Activated T-cell treated with anti-CD3 and anti-CD28 coated beads for 4 hours (primary cell): ENCODE results near the gene NENF.
"Not testable (repeated sequence)": the region's sequence is repeated elsewhere in the genome, so short reads cannot be mapped to it uniquely, and the experiment has no call there.

Experiments
- DNase-seq: peaks from one replicate; pipeline ENCODE4 v3.0.0-alpha.2; 2020

Gene NENF

DNA sequence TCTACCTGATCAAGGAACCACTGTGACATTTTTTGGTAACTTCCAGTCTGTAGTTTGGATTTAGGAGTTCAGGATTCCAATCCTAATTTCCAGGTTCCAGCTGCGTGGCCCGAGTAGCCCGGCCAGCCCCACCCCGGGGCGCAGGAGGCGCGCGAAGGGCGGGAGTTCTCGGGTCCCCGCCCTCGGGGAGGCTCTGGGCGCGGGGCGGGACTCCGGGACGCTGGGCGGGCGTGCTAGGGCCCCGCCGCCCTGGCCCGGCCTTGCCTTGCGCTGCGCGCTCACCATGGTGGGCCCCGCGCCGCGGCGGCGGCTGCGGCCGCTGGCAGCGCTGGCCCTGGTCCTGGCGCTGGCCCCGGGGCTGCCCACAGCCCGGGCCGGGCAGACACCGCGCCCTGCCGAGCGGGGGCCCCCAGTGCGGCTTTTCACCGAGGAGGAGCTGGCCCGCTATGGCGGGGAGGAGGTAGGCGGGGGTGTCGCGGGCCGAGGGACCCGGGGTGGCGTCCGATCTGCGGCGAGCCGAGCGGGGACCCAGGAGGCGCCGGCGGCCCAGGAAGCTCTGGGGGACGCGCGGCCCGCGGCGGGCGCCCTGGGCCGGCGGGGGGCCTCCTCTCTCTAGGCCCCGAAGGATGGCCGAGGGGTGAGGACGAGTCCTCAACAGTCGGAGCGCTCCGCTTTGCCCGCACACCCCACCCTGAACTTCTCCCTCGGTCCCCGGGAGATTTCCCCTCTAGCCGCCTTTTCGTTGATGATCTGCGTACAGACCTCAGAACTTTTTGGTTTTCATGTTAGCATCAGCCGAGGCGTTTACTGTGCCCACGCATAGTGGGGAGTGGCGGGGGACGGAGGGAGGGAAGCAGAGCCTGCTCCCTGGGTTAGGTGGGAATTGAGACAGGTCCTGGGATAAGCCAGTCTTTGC lies at the start of gene NENF:
Gene NENF, plus strand, starts transcription at position 260 of the 916 bp plus-strand sequence. Its CDS starts 24 bp downstream, at position 284.
- DNase-seq: peak; percentile 59

DNA sequence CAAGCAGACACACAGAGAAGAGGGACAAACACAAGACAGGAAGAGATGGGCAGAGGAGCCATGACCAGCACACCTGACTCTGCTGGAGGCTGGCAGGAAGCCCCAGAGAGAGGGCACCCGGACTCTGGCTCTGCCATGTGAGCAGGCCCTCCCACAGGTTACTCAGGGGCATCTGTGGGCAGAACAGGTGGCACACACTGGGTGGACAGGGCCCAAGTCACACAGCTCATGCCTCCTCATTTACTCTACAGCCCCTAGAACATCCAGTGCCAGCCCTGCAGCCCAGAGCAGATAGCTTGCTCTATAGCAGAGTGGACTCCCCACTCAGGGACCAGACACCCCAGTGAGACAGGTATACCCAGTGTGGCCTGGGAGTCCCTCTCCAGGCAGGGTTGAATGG lies 46.7 kb upstream of the NENF start:
- DNase-seq: no peak

DNA sequence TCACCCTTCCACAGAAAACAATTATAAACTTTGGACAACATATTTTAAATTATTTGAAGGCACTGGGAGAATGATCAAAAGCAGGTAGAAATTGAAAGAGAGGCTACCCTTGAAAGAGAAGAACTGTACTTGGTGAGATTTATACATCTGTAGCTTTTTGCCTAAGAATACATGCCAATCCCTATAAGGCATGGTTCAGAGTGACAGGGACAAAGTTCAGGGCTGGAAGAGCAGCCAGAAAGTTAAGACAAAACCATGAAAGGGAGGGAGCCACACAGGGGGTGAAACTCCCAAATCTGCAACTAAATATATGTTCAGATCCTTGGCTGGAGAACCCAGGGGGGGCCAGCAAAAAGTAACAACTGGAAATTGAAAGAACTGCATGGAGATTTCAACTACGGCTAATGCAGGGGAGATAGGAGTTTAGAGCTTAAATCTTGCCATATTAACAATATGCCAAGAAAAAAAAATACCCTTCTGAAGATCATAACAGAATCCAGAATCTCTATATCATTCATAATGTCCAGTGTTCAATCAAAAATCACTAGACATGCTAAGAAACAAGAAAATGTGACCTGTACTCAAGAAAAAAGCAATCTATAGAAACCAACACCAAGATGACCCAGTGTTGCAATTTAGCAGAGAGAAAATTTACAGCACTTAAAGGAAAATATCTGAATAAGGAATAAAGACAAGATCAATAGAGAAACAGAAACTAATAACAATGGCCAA lies 43.6 kb upstream of the NENF start:
- no peak for DNase-seq

DNA sequence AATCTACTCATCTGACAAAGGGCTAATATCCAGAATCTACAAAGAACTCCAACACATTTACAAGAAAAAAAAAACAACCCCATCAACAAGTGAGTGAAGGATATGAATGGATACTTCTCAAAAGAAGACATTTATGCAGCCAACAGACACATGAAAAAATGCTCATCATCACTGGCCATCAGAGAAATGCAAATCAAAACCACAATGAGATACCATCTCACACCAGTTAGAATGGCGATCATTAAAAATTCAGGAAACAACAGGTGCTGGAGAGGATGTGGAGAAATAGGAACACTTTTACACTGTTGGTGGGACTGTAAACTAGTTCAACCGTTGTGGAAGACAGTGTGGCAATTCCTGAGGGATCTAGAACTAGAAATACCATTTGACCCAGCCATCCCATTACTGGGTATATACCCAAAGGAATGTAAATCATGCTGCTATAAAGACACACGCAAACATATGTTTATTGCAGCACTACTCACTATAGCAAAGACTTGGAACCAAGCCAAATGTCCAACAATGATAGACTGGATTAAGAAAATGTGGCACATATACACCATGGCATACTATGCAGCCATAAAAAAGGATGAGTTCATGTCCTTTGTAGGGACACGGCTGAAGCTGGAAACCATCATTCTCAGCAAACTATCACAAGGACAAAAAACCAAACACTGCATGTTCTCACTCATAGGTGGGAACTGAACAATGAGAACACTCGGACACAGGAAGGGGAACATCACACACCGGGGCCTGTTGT lies 36.9 kb upstream of the NENF start:
- DNase-seq: not testable (repeated sequence)

DNA sequence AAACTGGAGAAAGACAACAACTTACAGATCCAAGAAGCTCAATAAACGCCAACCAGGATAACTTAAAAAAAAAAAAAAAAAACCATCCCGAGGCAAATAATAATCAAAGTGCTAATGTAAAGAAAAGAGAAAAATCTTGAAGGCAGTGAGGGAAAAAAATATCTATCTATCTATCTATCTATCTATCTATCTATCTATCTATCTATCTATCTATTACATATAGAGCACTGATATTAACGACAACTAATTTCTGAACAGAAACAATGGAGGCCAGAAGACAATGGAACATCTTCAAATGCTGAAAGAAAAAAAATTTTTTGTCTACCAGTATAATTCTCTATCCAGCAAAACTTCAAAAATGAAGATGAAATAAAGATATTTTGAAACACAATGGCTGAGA lies 36.1 kb upstream of the NENF start:
- DNase-seq: no peak

DNA sequence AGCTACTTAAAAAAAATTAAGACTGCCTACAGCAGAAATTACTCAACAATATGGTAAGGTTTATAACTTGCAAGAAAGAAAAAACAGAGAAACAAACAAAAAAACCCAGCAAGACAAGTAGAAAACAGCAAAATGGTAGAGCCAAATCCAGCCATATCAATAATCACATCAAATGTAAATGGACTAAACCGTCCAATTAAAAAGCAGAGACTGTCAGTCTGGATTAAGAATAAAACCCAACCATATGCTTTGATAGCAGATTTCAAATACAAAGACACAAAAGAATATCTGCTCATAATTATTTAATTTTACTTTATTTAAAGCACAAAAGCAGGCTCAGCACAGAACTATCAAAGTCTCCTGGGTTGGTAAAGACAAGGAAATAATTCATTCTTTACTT lies 35.5 kb upstream of the NENF start:
- no peak for DNase-seq

DNA sequence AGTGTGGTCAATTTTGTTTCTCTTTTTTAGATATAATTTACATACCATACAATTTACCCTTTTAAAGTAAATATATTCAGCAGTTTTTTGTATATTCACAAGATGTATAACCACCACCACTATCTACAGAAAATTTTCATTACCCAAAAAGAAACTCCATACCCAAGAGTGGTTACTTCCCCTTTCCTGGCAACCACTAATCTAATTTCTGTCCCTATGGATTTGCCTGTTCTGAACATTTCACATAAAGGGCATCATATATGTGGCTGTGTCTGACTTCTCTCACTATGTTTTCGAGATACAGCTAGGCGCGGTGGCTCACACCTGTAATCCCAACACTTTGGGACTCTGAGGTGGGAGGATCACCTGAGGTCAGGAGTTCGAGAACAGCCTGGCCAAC lies 31.7 kb upstream of the NENF start:
- DNase-seq: no peak

DNA sequence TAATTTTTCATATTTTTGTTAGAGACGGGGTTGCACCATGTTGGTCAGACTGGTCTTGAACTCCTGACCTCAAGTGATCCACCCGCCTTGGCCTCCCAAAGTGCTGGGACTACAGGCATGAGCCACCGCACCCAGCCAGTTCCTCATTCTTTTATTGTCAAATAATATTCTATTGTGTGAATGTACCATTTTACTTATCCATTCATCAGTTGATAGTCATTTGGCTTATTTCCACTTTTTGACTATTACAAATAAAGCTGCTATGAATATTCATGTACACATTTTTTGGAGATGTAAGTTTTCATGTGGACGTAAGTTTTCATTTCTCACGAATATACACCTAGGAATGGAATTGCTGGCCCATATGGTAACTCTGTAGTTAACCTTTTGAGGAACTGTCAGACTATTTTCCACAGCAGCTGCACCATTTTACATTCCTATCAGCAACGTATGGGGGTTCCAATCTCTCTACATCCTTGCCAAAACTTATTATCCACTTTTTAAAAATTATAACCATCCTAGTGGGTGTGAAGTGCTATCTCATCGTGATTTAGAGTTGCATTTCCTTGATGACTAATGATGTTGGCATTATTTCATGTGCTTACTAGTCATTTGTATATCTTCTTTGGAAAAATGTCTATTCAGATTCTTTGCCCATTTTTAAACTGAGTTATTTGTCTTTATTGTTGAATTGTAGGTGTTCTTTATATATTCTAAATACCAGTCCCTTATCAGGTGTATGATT lies 30.7 kb upstream of the NENF start:
- no peak for DNase-seq

DNA sequence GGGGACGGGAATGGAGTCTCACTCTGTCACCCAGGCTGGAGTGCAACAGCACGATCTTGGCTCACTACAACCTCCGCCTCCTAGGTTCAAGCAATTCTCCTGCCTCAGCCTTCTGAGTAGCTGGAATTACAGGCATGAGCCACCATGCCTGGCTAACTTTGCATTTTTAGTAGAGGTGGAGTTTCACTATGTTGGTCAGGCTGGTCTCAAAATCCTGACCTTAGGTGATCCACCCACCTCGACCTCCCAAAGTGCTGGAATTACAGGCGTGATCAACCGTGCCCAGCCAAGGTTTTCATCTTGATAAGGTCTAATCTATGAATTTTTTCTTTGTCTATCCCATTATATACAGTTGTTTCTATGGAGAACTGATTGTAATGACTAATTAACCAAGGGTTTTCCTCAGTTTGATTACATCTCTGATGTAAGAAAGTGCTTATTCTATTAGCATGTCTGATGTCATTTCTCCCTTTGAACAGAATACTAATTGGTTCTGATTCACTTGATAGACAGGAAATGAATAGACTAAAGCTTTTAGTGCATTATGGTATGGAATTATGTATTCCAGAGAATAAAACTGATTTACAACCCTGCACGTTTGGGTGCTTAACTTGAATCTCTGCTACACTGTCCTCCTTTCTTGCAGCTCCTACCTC lies 29.9 kb upstream of the NENF start:
- no peak for DNase-seq

DNA sequence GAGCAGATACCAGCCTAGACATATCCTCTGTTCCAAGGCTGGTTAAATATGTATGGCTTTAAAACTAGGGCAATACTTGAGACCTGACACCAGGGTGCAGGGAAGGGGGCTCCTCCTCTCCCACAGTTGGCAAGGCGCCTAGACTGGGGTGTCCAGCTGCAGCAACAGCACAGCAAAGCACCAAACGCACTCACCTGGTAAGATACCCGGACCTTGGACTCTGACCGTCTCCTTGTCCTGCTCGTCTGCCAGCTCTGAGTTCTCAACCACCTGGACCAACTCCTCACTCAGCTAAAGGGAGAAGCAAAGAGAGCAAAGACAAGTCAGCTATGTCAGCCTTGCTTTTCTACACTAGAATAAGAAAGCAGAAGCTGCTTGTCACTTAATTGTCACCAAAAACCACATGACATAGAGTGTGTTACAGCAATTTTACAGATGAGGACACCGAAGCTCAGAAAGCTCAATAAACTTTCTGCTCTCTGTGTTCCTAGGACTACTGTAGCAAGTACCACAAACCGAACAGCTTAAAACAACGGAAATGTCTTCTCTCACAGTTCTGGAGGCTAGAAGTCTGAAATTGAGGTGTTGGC lies 22.4 kb upstream of the NENF start:
- DNase-seq: no peak

DNA sequence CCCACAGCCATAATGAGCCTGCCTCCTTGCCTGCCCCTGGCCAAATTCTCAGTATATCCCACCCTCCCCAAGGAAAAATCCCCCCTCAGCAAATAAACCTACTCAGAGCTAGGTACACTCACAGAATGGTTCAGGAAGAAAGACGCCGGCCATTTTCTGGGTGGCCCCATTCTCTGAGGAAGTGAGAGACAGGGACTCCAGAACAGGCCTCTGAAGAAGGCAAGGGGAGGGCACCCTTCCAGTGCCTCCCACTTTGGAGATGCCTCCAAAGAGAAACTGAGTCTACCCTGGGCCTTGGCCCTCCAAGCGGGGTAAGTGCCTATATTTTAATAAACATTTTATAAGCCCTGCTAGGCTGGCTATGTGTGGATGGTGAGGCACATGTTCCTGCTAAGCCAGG lies 20.3 kb upstream of the NENF start:
- no peak for DNase-seq

DNA sequence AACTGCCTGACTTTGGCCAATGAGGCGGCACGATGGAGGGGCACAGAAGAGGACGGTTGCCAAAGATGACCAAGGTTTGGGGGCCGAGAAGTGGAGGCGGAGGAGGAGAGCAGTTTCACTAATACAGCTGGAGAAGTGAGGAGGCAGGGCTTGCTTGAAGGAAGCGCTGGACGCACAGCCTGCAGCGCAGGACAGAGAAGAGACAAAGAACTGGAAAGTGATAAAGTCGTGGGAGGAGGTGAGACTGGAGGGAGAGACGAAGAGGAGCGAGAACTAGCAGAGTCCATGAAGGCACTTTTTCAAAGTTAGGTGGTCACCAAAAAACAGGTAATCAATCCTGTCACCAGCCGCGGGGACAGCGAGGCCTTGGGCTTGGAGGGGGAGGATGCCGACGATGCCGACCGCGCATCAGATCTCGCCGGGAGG lies 18.8 kb upstream of the NENF start:
- no peak for DNase-seq

DNA sequence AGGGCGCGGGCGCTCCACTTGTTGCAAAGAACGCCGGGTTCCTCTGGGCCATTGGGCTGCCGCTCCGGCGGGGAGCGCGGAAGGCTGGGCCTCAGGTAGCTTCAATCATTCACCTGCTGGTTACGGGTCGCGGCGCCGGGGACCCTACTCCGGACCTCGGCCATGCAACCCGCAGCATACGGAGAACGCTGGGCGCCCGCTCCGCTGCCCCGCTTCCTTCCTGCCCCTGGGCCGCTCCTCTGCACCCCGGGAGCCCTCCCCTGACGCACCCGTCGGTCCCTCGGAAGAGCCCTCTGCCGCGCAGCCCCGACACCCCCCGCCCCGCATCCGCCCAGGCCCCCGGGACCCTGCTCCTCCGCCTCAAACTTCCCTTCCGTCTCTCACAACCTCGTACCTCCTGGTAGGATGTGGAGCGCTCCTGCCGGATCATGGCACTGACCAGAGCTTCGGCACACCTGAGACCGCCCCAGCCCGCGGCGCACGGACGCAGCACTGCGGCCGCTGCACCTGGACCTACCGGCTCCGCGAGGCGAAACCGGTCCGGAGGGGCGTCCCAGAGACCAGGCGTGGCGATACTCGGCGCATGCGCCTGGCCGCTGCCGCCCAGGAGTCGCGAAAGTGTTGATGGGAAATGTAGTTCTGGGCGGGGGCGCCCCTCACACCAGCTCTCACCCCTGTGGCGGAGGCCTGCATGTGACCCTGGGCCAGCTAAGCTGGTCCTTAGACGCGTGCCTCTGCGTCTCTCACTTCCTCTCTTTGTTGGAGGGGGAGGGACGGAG lies 18.2 kb upstream of the NENF start, which contains the start of gene PACC1:
Gene PACC1, minus strand, starts transcription at position 559 of the 779 bp plus-strand sequence. Its CDS starts 129 bp downstream, at position 430.
- DNase-seq: peak; percentile 78

DNA sequence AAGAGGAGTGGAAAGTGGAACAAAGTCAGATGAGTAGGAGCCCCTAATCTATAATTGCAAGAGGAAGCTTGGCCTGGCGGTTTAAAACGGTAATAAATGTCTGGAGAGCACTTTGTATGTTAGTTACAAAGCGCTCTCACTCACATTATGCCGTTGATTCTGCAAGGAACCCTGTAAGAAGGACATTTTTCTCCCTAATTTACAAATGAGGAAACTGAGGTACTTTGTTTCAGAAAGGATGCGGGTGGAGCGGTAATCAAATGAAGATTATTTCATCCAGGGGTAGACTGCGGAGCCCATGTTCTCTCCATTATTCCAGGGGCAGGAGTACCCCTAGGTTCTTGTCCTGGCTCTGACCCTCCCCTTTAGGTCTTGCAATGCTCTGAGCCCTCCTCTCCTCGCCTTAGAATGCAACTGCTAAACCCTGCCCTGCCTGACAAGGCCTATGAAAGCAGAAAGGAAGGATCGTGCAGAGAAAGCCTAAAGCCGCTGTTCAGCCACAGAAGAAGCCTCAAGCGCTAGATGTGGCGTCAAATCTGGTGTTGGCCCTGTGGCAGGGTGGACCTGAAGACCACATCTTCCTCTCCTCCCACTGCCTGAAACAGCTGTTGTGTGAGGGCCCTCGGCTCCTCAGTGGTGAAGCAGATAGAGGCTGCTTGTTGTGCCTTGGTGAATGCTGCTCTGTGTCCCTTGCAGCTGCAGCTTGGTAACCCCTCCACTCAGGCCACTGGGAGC lies 17.4 kb upstream of the NENF start:
- DNase-seq: no peak

DNA sequence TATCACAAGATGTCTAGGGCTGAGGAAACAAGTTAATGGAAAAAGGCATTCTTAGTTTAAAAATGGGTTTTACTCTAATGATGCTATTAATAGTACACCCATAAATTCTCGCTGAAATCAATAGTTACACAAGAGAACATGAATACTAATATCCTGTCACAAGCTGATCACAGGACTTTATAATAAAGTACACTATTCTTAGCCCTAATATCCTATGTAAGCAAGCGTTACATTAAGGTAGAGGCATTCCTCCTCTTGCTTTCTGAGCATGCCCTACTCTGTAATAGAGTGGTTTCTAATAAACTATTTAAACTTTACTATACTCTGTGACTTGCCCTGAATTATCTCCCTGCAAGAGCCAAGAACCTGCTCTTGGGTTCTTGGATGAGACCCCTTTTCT lies 11.6 kb upstream of the NENF start:
- DNase-seq: no peak

DNA sequence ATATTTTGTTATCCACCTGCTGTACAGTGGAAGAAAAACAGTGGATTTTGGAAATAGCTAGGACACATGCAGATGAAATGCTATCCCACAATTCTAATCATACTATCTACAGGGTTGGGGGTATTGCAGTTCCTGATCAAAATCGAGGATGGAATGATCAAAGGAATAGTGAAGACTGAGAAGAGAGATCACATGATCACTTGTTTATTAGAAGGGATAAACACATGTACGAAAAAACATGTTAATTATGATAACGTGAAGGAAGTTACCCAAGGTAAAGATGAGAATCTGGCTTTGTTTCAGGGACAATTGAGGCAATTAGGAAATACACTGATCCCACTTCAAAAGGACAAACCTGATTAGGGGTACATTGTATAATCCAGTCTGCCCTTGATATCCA lies 8.8 kb upstream of the NENF start:
- no peak for DNase-seq

DNA sequence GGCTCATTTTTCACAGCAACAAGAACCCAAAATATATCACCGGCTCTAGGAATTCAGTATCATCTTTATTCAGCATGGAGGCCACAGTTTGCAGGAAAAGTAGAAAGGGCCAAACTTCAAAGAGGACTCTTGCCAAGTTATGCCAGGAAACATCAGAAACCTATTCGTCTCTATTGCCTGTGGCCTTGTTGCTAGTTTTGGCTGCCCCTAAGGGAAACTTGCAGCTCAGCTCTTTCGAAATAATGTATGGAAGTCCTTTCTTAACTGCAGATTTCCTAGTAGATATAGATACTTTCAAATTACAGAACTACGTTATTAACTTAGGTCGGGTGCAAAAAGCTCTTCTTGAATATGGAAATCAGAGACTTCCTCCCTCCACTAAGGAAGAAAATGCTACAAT lies 4.2 kb upstream of the NENF start:
- DNase-seq: no peak

DNA sequence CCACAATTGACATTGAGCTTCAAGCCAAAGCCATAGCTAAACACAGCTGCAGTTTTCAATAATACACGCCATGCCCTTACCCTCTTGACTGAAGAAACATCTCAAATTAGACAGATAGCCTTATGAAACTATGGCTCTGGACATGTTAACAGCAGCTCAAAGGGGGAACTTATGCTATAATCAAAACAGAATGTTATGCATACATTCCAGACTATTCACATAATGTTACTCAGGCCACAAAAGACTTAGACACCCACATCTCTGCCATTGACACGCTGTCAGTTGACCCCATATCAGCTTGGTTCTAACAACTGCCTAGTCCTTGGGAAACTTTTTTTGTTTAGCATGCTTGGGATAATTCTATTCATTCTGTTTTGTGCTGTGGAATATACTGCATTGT lies 2.3 kb upstream of the NENF start:
- DNase-seq: no peak

DNA sequence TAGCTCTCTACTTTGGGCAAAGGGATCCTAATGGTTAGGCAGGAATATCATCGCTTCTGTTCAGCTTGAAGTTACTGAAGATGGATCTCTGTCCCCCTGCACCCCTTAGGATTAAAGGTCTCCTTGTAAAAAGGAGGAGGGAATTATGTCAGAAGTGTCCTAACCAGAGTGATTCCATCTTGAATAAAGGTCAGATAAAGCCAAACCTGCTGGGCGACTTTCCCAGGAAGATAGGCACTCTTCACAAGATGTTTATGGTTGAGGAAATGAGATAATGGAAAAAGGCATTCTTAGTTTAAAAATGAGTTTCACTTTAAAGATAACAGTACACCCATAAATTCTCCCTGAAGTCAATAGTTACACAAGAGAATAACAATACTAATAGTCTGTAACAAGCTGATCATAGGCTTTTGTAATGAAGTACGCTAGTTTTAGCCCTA lies 1.7 kb upstream of the NENF start:
- no peak for DNase-seq

DNA sequence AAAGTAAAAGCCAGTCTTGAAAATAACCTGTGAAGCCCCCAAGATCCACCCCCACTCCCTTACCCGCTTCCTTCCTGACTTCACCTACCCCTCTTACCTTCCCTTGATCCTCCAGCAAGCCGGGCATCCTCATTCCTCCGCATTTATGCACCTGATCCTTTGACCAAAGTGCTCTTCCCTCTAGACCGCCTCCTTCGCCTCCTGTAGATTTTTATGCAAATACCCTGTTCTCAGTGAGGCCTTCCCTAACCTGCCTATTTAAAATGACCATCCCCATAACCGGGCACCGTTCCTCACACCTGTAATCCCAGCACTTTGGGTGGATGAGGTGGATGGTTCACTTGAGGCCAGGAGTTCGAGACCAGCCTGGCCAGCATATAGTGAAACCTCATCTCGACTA lies 1.1 kb upstream of the NENF start:
- DNase-seq: no peak
